ENCODE measurements around the gene SLC25A40. TPM values are rescaled to one million over a fixed set of nuclear protein-coding genes. Genes with fewer than 3 reads are reported as not detected.
A peak's percentile ranks its signal among the peaks of the same experiment; 100 is the strongest.

Gene SLC25A40
- total and polyA plus RNA-seq, 2 of the 13 experiments (the other 11 are each of a cell fraction or from before 2014, with no cell fraction given): 12.9 to 13.6 TPM

- TF ChIP-seq RBM39 (IDR thresholded peaks at IDR 0.05; ENCODE audit: low read depth, low read length, poor library complexity, severe bottlenecking) (peak; percentile 84), ZNF850 (CRISPR knock-in tag; conservative IDR thresholded peaks at IDR 0.05) (no peak), KLF13 (CRISPR knock-in tag; IDR thresholded peaks at IDR 0.05) (no peak), SOX13 (IDR thresholded peaks at IDR 0.05) (no peak), SOX13 (CRISPR knock-in tag; conservative IDR thresholded peaks at IDR 0.05 in 1 of 2, IDR thresholded peaks at IDR 0.05 in 1 of 2) (no peak; a peak in 1 of 4 replicates), SP1 (IDR thresholded peaks at IDR 0.05) (no peak), SP1 (CRISPR knock-in tag; IDR thresholded peaks at IDR 0.05) (peak; percentile 88), MYC (CRISPR knock-in tag; IDR thresholded peaks at IDR 0.05; ENCODE audit: borderline replicate concordance) (peak; percentile 89), ZSCAN20 (CRISPR knock-in tag; IDR thresholded peaks at IDR 0.05; ENCODE audit: borderline replicate concordance) (peak; percentile 71), ZBTB8A (CRISPR knock-in tag; IDR thresholded peaks at IDR 0.05; ENCODE audit: borderline replicate concordance, low read depth) (no peak), SNAPC2 (CRISPR knock-in tag; IDR thresholded peaks at IDR 0.05) (0 out of 2 replicates have a peak, but pooled peaks have one; percentile 13), ARID2 (CRISPR knock-in tag; IDR thresholded peaks at IDR 0.05; ENCODE audit: borderline replicate concordance) (peak; percentile 79; the same call in 1 of the 2 replicates), ZNF34 (CRISPR knock-in tag; IDR thresholded peaks at IDR 0.05; ENCODE audit: borderline replicate concordance) (no peak), FLYWCH1 (CRISPR knock-in tag; IDR thresholded peaks at IDR 0.05) (0 out of 2 replicates have a peak, but pooled peaks have one; percentile 27), ZNF263 (CRISPR knock-in tag; IDR thresholded peaks at IDR 0.05) (no peak), ZNF607 (CRISPR knock-in tag; IDR thresholded peaks at IDR 0.05; ENCODE audit: borderline replicate concordance) (peak; percentile 93), ZNF496 (CRISPR knock-in tag; IDR thresholded peaks at IDR 0.05; ENCODE audit: insufficient replicate concordance) (no peak), PRMT3 (CRISPR knock-in tag; IDR thresholded peaks at IDR 0.05; ENCODE audit: borderline replicate concordance, low read depth) (peak; percentile 88), SIX1 (CRISPR knock-in tag; IDR thresholded peaks at IDR 0.05; ENCODE audit: borderline replicate concordance) (no peak)
- TF ChIP-seq, protein P1, sequence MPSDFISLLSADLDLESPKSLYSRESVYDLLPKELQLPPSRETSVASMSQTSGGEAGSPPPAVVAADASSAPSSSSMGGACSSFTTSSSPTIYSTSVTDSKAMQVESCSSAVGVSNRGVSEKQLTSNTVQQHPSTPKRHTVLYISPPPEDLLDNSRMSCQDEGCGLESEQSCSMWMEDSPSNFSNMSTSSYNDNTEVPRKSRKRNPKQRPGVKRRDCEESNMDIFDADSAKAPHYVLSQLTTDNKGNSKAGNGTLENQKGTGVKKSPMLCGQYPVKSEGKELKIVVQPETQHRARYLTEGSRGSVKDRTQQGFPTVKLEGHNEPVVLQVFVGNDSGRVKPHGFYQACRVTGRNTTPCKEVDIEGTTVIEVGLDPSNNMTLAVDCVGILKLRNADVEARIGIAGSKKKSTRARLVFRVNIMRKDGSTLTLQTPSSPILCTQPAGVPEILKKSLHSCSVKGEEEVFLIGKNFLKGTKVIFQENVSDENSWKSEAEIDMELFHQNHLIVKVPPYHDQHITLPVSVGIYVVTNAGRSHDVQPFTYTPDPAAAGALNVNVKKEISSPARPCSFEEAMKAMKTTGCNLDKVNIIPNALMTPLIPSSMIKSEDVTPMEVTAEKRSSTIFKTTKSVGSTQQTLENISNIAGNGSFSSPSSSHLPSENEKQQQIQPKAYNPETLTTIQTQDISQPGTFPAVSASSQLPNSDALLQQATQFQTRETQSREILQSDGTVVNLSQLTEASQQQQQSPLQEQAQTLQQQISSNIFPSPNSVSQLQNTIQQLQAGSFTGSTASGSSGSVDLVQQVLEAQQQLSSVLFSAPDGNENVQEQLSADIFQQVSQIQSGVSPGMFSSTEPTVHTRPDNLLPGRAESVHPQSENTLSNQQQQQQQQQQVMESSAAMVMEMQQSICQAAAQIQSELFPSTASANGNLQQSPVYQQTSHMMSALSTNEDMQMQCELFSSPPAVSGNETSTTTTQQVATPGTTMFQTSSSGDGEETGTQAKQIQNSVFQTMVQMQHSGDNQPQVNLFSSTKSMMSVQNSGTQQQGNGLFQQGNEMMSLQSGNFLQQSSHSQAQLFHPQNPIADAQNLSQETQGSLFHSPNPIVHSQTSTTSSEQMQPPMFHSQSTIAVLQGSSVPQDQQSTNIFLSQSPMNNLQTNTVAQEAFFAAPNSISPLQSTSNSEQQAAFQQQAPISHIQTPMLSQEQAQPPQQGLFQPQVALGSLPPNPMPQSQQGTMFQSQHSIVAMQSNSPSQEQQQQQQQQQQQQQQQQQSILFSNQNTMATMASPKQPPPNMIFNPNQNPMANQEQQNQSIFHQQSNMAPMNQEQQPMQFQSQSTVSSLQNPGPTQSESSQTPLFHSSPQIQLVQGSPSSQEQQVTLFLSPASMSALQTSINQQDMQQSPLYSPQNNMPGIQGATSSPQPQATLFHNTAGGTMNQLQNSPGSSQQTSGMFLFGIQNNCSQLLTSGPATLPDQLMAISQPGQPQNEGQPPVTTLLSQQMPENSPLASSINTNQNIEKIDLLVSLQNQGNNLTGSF (CRISPR knock-in tag; IDR thresholded peaks at IDR 0.05): peak; percentile 63; the same call in 1 of the 2 replicates
- TF ChIP-seq, protein P2, sequence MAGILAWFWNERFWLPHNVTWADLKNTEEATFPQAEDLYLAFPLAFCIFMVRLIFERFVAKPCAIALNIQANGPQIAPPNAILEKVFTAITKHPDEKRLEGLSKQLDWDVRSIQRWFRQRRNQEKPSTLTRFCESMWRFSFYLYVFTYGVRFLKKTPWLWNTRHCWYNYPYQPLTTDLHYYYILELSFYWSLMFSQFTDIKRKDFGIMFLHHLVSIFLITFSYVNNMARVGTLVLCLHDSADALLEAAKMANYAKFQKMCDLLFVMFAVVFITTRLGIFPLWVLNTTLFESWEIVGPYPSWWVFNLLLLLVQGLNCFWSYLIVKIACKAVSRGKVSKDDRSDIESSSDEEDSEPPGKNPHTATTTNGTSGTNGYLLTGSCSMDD (CRISPR knock-in tag; IDR thresholded peaks at IDR 0.05): no peak
- TF ChIP-seq, protein P3, sequence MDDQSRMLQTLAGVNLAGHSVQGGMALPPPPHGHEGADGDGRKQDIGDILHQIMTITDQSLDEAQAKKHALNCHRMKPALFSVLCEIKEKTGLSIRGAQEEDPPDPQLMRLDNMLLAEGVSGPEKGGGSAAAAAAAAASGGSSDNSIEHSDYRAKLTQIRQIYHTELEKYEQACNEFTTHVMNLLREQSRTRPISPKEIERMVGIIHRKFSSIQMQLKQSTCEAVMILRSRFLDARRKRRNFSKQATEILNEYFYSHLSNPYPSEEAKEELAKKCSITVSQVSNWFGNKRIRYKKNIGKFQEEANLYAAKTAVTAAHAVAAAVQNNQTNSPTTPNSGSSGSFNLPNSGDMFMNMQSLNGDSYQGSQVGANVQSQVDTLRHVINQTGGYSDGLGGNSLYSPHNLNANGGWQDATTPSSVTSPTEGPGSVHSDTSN (CRISPR knock-in tag; IDR thresholded peaks at IDR 0.05; ENCODE audit: borderline replicate concordance): peak; percentile 76; the same call in 1 of the 2 replicates
Measured at GRCh38 chr7:87876040-87876868, at the start of gene SLC25A40, which contains the start of gene DBF4 (continued).

All from HepG2 (cell line).